ENCODE results near the gene POC1A. TPM values are rescaled to one million over a fixed set of nuclear protein-coding genes. Genes with fewer than 3 reads are reported as not detected.

POC1A gene
- total and polyA plus RNA-seq, 9 of the 15 experiments (the other 6 are each of a cell fraction or from before 2014, with no cell fraction given): 7.2 to 17.5 (median 12.1) TPM

DNA sequence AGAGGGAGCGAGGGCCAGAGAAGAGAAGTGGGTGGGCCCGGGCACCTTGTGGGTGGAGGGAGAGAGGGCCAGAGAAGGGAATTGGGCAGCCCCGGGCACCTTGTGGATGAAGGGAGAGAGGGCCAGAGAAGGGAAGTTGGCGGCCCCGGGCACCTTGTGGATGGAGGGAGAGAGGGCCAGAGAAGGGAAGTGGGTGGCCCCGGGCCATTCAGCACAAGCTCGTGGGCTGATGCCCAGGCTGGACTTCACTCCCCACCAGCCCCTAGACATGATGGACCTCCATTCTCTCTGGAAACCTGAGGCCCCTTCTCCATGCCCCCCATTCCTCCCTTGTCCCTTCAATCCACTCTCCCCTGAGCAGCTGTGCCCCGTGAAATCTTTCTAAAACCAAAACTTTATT lies 113.6 kb downstream of the POC1A start:
- no peak for FAIRE-seq
- Histone ChIP-seq H3K4me2 (ENCODE audit: insufficient read depth, low read length) (no peak overlapping the region), H3K27ac (ENCODE audit: extremely low read depth, low read depth, low read length) (no peak overlapping the region), H3K9me1 (ENCODE audit: control insufficient read depth, insufficient read depth, low read length) (no peaks in the 10 kb centered on the region), H3K4me1 (replicated peaks in 1 of 2; ENCODE audit: control insufficient read depth in 2 of 2, insufficient read depth in 2 of 2, low read length in 2 of 2) (peaks cover 3 to 26% of the 10 kb centered on the region in 2 experiments; a peak in 4 of 5 replicates), H3K27me3 (ENCODE audit: control insufficient read depth in 2 of 2, insufficient read depth in 2 of 2, low read length in 2 of 2) (peaks cover 0 to 22% of the 10 kb centered on the region in 2 experiments; a peak in 2 of 5 replicates), H3K9ac (ENCODE audit: insufficient read depth in 1 of 2, low read depth in 2 of 2, low read length in 2 of 2) (peak overlapping the region in 1 of 2 experiments; percentile 9; a peak in 1 of 4 replicates), H3K4me3 (no peak overlapping the region), H3K9me3 (replicated peaks; ENCODE audit: control insufficient read depth, insufficient read depth, low read depth, low read length) (no peaks in the 10 kb centered on the region), H2AFZ (ENCODE audit: low read depth, low read length) (no peak overlapping the region), H3K36me3 (ENCODE audit: control insufficient read depth, insufficient read depth, low read length) (no peaks in the 10 kb centered on the region), H4K20me1 (replicated peaks; ENCODE audit: control insufficient read depth, insufficient read depth, low read length) (no peaks in the 10 kb centered on the region), H3K79me2 (ENCODE audit: control insufficient read depth, insufficient read depth, low read length) (no peaks in the 10 kb centered on the region)
- DNase-seq (ENCODE audit: extremely low read depth in 1 of 4, low spot score in 3 of 4): no peak
- ChIA-PET POLR2A (interaction anchor here (0.5 to 1.5 kb wide), 3 partner anchors 13 to 184 kb away, joined by 3 to 8 read pairs (median 3); partner anchors contain the start of gene RPL29), CTCF (ENCODE audit: low intra/inter-chr PET ratio) (no interaction called here)
- ATAC-seq: no peak
- 0% methylated on average over 1 of the region's 8 CpGs for WGBS (ENCODE audit: insufficient coverage, low coverage, missing lambda C conversion rate)
- in situ Hi-C loops (cut with MboI): no loop called here
- intact Hi-C loops (cut with micrococcal nuclease): no loop called here
- no TSS peak for BruUV-seq (replicated peaks)
- TF ChIP-seq OTX1 (CRISPR knock-in tag; IDR thresholded peaks at IDR 0.05): no peak
- TF ChIP-seq ETS2 (tag; IDR thresholded peaks at IDR 0.05; ENCODE audit: borderline replicate concordance, poor library complexity, severe bottlenecking): no peak
- TF ChIP-seq ZFP1 (CRISPR knock-in tag; IDR thresholded peaks at IDR 0.05): no peak
- TF ChIP-seq, protein P1, sequence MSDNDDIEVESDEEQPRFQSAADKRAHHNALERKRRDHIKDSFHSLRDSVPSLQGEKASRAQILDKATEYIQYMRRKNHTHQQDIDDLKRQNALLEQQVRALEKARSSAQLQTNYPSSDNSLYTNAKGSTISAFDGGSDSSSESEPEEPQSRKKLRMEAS (CRISPR knock-in tag; IDR thresholded peaks at IDR 0.05): no peak
- no peak for TF ChIP-seq MTA1 (IDR thresholded peaks at IDR 0.05; ENCODE audit: borderline replicate concordance)
- TF ChIP-seq GTF2F1 (IDR thresholded peaks at IDR 0.05; ENCODE audit: low read depth, low read length): no peak
- TF ChIP-seq HBP1 (CRISPR knock-in tag; IDR thresholded peaks at IDR 0.05): no peak
- TF ChIP-seq MCM5 (IDR thresholded peaks at IDR 0.05; ENCODE audit: low read depth): no peak
- TF ChIP-seq FOS (IDR thresholded peaks at IDR 0.05; ENCODE audit: extremely low read depth, insufficient read length): no peak
- no peak for TF ChIP-seq TEAD1 (CRISPR knock-in tag; IDR thresholded peaks at IDR 0.05)
- no peak for TF ChIP-seq EWSR1 (IDR thresholded peaks at IDR 0.05; ENCODE audit: borderline replicate concordance, low read depth, partially characterized antibody)
- TF ChIP-seq, protein P2, sequence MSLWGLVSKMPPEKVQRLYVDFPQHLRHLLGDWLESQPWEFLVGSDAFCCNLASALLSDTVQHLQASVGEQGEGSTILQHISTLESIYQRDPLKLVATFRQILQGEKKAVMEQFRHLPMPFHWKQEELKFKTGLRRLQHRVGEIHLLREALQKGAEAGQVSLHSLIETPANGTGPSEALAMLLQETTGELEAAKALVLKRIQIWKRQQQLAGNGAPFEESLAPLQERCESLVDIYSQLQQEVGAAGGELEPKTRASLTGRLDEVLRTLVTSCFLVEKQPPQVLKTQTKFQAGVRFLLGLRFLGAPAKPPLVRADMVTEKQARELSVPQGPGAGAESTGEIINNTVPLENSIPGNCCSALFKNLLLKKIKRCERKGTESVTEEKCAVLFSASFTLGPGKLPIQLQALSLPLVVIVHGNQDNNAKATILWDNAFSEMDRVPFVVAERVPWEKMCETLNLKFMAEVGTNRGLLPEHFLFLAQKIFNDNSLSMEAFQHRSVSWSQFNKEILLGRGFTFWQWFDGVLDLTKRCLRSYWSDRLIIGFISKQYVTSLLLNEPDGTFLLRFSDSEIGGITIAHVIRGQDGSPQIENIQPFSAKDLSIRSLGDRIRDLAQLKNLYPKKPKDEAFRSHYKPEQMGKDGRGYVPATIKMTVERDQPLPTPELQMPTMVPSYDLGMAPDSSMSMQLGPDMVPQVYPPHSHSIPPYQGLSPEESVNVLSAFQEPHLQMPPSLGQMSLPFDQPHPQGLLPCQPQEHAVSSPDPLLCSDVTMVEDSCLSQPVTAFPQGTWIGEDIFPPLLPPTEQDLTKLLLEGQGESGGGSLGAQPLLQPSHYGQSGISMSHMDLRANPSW (CRISPR knock-in tag; IDR thresholded peaks at IDR 0.05): no peak
- TF ChIP-seq MBD1 (CRISPR knock-in tag; IDR thresholded peaks at IDR 0.05): no peak
- TF ChIP-seq PTTG1 (tag; IDR thresholded peaks at IDR 0.05; ENCODE audit: low read depth): no peak

Measured in K562 (cell line).